ENCODE results near the gene STON2. TPM values are rescaled to one million over a fixed set of nuclear protein-coding genes. Genes with fewer than 3 reads are reported as not detected.

STON2 gene
- total RNA-seq, 1 donor from 2014 or later, result not detected

DNA sequence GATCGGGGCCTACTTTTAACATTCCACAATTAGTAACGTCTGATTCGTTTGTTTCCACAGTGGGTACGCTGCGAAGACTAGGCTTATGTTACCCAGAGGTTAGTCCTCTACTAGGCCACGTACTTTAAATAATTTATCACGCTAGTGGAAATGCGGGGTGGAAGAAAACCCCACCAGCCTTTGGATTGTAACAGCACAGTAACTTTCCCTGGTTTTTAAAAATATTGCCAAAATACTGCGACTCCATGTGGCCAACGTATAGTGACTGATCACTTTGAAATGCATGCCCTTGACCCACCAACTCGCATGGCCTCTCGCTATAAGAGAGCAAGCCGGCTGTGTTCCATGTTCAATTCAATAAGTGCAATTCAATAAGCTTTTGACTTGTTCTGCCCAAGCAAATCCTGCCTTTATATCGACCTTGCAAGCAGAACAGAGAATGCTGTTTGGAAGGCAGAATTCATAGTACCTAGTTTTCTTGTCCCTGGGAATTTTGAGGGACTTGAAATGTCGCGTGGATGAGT lies 178.5 kb downstream of the STON2 start:
- peak overlapping the region; percentile 99 for H3K27ac Mint-ChIP-seq
- H3K4me3 Mint-ChIP-seq, result peak overlapping the region; percentile 92
- peaks cover 32% of the 10 kb centered on the region for H3K4me1 Mint-ChIP-seq
- POLR2A ChIA-PET, result interaction anchor here (0.9 to 2.2 kb wide), 17 partner anchors 11 to 312 kb away, joined by 3 to 27 read pairs (median 8); partner anchors contain the start of genes CEP128 and SEL1L
- no peak for DNase-seq
- H3K36me3 Mint-ChIP-seq (ENCODE audit: low read depth), result peaks cover 18% of the 10 kb centered on the region
- peaks cover 2% of the 10 kb centered on the region for H3K9me3 Mint-ChIP-seq
- CTCF ChIA-PET, result interaction anchor here (1.1 to 1.4 kb wide), 2 partner anchors 48 to 51 kb away, joined by 3 to 4 read pairs; no protein-coding TSS in a partner anchor
- intact Hi-C loops (cut with micrococcal nuclease), result loop anchor here (1.0 kb wide), 3 partner anchors 35 to 312 kb away; partner anchors contain the start of genes CEP128 and SEL1L
- H3K27me3 Mint-ChIP-seq, result no peaks in the 10 kb centered on the region
- ATAC-seq (ENCODE audit: low read depth), result no peak
- TF ChIP-seq, protein P1, sequence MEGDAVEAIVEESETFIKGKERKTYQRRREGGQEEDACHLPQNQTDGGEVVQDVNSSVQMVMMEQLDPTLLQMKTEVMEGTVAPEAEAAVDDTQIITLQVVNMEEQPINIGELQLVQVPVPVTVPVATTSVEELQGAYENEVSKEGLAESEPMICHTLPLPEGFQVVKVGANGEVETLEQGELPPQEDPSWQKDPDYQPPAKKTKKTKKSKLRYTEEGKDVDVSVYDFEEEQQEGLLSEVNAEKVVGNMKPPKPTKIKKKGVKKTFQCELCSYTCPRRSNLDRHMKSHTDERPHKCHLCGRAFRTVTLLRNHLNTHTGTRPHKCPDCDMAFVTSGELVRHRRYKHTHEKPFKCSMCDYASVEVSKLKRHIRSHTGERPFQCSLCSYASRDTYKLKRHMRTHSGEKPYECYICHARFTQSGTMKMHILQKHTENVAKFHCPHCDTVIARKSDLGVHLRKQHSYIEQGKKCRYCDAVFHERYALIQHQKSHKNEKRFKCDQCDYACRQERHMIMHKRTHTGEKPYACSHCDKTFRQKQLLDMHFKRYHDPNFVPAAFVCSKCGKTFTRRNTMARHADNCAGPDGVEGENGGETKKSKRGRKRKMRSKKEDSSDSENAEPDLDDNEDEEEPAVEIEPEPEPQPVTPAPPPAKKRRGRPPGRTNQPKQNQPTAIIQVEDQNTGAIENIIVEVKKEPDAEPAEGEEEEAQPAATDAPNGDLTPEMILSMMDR (IDR thresholded peaks at IDR 0.05), result no peak

DNA sequence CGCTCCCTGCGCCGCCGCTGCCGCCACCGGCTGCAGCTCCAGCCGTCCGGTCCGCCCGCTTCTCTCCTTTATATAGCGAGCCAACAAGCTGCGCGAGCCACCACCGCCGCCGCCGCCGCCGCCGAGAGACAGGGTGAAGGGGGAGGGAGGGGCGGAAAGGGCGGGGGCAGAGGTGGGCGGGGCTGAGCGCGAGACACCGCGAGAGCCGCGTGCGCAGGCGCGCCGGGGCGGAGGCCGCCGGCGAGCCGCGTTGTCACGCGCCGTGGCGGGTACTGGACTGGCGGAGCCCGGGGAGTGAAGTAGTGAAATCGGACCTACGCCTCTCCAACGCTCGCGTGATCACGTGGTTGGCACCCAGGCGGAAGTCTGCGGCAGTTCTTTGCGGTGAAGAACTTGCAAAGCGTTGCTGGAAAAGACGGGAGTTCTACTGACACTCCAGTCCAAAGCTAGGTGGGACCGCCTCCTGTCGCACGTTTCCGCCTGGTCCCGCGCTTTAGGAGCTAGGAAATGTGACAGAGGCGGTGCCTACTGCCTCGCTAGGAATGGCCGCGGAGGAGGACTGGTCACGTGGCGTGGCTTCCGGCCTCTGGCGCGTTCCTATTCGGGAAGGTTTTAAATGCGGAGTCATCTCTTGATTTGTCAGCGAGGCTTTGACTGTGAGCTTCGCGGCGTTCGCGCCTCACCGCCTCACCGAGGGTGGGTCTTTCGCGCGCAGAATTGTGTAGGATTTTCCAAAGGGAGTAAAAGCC lies 179.1 kb downstream of the STON2 start, which contains the start of gene GTF2A1:
Gene GTF2A1, minus strand, starts transcription at position 130 of the 749 bp plus-strand sequence. CDS start 441 bp downstream, outside the sequence.
- no peaks in the 10 kb centered on the region for H3K27me3 Mint-ChIP-seq
- ChIA-PET CTCF (interaction anchor here (1.1 to 1.4 kb wide), 3 partner anchors 49 to 244 kb away, joined by 3 to 4 read pairs (median 3); no protein-coding TSS in a partner anchor), POLR2A (interaction anchor here (0.7 to 2.2 kb wide), 22 partner anchors 10 to 313 kb away, joined by 3 to 27 read pairs (median 4); partner anchors contain the start of genes CEP128, SEL1L and TSHR)
- H3K9me3 Mint-ChIP-seq, result peaks cover 2% of the 10 kb centered on the region
- DNase-seq (peak; percentile 92), ATAC-seq (ENCODE audit: low read depth) (peak; percentile 70)
- TF ChIP-seq, protein P1 (IDR thresholded peaks at IDR 0.05), result no peak
- H3K36me3 Mint-ChIP-seq (ENCODE audit: low read depth), result peaks cover 22% of the 10 kb centered on the region
- intact Hi-C loops (cut with micrococcal nuclease), result loop anchor here (1.0 kb wide), 3 partner anchors 35 to 312 kb away; partner anchors contain the start of genes CEP128 and SEL1L
- H3K27ac Mint-ChIP-seq, result peak within 1 kb of the TSS; percentile 100
- peaks cover 35% of the 10 kb centered on the region for H3K4me1 Mint-ChIP-seq
- H3K4me3 Mint-ChIP-seq, result peak within 1 kb of the TSS; percentile 98

DNA sequence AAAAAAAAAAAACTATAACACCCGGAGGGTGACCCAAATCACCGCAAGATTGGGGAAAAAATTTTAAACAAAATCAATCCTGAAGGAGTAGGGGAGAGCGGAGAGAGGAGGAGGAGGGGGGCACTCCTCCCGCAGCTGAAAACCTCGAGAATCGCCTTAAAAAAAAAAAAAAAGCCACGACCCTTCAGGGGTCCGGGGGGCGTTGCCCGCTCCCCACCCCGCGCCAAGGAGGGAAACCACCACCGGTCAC lies 179.6 kb downstream of the STON2 start:
- peaks cover 27% of the 10 kb centered on the region for H3K36me3 Mint-ChIP-seq (ENCODE audit: low read depth)

DNA sequence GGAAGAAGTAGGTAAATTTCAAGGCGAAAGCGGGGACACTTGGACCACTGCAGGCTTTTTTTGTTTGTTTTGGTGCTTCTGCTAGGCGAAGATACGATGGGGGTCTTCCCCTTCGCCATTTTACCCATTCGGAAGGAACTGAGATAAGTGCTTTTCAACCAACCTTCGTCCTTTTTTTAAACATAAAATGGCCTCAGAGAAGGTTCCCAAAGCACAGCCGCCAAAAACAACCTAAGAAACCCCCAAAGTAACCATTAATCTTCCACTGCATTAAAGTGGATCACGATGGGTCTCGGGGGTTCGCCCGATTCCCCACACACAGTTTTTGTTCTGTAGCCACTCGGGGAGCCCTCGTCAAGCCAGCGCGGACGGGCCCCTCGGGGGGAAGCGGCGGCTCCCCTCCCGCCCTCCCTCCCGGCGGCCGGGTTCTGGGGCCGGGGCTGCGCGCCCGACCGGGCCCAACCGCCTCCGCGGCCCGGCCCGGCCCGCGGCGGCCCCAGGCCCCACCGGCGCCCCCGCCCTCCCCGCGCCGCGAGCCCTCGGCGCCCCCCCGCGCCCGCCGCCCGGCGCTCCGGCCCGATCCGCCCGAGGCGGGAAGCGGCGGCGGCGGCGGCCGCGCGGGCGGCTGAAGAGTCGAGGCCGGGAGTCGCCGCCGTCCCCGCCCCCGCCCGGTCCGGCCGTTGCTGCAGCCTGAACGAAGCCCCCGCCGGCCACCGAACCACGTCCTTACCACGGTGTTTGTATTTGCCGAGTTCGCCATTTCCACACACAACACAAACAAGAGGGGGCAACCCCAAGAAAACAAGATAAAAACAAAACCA lies 180.2 kb downstream of the STON2 start:
- intact Hi-C loops (cut with micrococcal nuclease), result loop anchor here (1.0 to 2.0 kb wide), 4 partner anchors 11 to 261 kb away; no protein-coding TSS in a partner anchor
- Mint-ChIP-seq H3K36me3 (ENCODE audit: low read depth) (peaks cover 33% of the 10 kb centered on the region), H3K4me1 (peaks cover 35% of the 10 kb centered on the region), H3K4me3 (peak overlapping the region; percentile 98), H3K9me3 (peaks cover 2% of the 10 kb centered on the region), H3K27ac (peak overlapping the region; percentile 100), H3K27me3 (no peaks in the 10 kb centered on the region)
- DNase-seq, result peak; percentile 57
- TF ChIP-seq, protein P1 (IDR thresholded peaks at IDR 0.05), result no peak
- ChIA-PET POLR2A (interaction anchor here (0.9 to 2.2 kb wide), 19 partner anchors 9 to 314 kb away, joined by 3 to 27 read pairs (median 8); partner anchors contain the start of genes CEP128, SEL1L and TSHR), CTCF (interaction anchor here (1.0 to 1.4 kb wide), 4 partner anchors 50 to 245 kb away, joined by 3 to 4 read pairs (median 4); no protein-coding TSS in a partner anchor)
- ATAC-seq (ENCODE audit: low read depth), result peak; percentile 3

More for the DNA sequence above, 179.6 kb downstream of the STON2 start:
- TF ChIP-seq, protein P1 (IDR thresholded peaks at IDR 0.05), result no peak
- peaks cover 35% of the 10 kb centered on the region for H3K4me1 Mint-ChIP-seq
- peak overlapping the region; percentile 92 for H3K4me3 Mint-ChIP-seq
- H3K9me3 Mint-ChIP-seq, result peaks cover 2% of the 10 kb centered on the region
- ChIA-PET CTCF (interaction anchor here (1.1 to 1.4 kb wide), 3 partner anchors 49 to 244 kb away, joined by 3 to 4 read pairs (median 3); no protein-coding TSS in a partner anchor), POLR2A (interaction anchor here (0.7 to 2.2 kb wide), 20 partner anchors 10 to 313 kb away, joined by 3 to 27 read pairs (median 6); partner anchors contain the start of genes CEP128, SEL1L and TSHR)
- ATAC-seq (ENCODE audit: low read depth) (no peak), DNase-seq (no peak)
- H3K27ac Mint-ChIP-seq, result peak overlapping the region; percentile 95
- H3K27me3 Mint-ChIP-seq, result no peaks in the 10 kb centered on the region
- intact Hi-C loops (cut with micrococcal nuclease), result no loop called here

Data from activated B cell treated with CpG ODN at 0.5 μM for 24 hours (primary cell).